ENCODE results near the gene NKAIN2.

- no peak for TF ChIP-seq CTCF (IDR thresholded peaks at IDR 0.05 in 2 of 3, conservative IDR thresholded peaks at IDR 0.05 in 1 of 3; ENCODE audit: borderline replicate concordance in 1 of 3, insufficient read depth in 1 of 3, low read depth in 2 of 3, low read length in 2 of 3)
- TF ChIP-seq EZH2 (IDR thresholded peaks at IDR 0.05), result no peak
Measured at GRCh38 chr6:123780021-123780420, 23.6 kb upstream of the NKAIN2 start.
